Measurements from ENCODE around the gene SBNO2. TPM values are rescaled to one million over a fixed set of nuclear protein-coding genes. Genes with fewer than 3 reads are reported as not detected.

Gene SBNO2
- polyA plus RNA-seq, 1 experiment, result 9.9 TPM

DNA sequence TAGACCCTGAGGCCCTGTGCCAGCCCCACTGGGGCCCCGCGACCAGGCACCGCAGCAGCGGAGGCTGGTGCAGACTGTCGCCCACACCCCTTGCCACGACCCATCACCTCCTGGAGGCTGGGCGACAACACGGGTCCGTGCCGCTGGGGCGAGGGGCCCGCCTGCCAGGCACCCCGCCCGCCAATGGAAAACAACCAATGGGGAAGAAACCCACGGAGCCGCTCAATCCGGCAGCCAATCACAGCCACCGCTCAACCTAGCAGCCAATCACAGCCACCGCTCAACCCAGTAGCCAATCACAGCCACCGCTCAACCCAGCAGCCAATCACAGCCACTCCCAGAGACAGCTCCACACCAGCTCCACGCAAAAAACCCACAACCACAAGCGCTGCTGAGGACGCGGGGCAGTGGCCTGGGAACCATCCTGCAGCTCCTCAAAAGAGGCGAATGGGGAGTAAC, 40.6 kb downstream of the SBNO2 start:
- CTCF ChIA-PET, result interaction anchor here (1.5 kb wide), 1 partner anchor 20 kb away, joined by 6 read pairs; no protein-coding TSS in a partner anchor
- DNase-seq (ENCODE audit: low read depth, low spot score), result no peak
- peaks cover 8% of the 10 kb centered on the region; the same call in 1 of the 2 replicates for H3K9me3 ChIP-seq (ENCODE audit: control insufficient read depth, insufficient read depth, low read length)
- no peak overlapping the region for H3K4me3 ChIP-seq (ENCODE audit: low read depth, low read length)
- POLR2A ChIA-PET, result interaction anchor here (0.5 to 1.9 kb wide), 4 partner anchors 20 to 135 kb away, joined by 4 to 10 read pairs (median 6); partner anchors contain the start of gene CIRBP
- peak overlapping the region; percentile 90 for H3K27ac ChIP-seq (ENCODE audit: low read depth, low read length)
- H3K27me3 ChIP-seq (ENCODE audit: control insufficient read depth, insufficient read depth, low read length), result no peaks in the 10 kb centered on the region
- TF ChIP-seq, protein P1, sequence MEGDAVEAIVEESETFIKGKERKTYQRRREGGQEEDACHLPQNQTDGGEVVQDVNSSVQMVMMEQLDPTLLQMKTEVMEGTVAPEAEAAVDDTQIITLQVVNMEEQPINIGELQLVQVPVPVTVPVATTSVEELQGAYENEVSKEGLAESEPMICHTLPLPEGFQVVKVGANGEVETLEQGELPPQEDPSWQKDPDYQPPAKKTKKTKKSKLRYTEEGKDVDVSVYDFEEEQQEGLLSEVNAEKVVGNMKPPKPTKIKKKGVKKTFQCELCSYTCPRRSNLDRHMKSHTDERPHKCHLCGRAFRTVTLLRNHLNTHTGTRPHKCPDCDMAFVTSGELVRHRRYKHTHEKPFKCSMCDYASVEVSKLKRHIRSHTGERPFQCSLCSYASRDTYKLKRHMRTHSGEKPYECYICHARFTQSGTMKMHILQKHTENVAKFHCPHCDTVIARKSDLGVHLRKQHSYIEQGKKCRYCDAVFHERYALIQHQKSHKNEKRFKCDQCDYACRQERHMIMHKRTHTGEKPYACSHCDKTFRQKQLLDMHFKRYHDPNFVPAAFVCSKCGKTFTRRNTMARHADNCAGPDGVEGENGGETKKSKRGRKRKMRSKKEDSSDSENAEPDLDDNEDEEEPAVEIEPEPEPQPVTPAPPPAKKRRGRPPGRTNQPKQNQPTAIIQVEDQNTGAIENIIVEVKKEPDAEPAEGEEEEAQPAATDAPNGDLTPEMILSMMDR (IDR thresholded peaks at IDR 0.05; ENCODE audit: low read depth, low read length), result no peak

DNA sequence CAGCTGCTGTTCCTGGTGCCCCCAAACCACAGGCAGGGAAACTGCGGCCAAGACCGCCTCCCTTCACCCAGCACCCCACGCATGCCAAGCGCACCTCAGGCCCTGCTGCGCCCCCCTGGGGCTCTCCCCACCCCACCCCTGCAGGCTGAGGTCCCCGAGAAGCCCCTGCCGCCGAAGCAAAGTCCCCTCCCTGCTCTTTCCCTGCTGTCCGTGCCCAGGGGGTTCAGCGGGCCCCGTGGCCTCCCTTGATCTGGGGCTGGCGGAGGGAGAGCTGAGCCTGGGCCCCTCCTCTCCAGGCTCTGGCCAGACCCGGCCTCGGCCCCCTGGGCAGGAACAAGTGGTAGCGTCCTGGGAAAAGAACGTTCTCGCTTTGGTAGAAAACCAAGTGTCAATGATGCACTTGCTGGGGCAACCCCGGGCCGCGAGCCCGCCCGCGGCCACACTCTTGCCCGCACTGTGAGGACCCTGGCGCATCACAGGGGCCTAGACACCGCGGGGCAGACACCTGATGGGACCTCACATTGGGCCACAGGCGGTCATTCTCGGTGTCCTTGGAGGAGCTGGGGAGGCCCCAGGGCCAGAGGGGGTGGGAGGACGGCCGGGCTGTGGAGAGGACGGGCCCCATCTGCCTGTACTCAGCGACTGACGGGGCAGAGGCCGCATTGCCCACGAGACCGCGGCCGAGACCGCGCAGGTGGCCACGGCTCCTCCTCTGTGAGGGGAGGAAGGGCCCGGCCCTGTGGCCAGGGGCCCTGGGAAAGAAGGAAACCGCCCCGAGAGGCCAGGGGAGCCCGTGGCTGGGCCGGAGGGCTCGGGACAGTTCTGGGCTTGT, 41.3 kb downstream of the SBNO2 start:
- Histone ChIP-seq H3K27ac (ENCODE audit: low read depth, low read length) (peak overlapping the region; percentile 90), H3K4me3 (ENCODE audit: low read depth, low read length) (peak overlapping the region; percentile 71), H3K9me3 (ENCODE audit: control insufficient read depth, insufficient read depth, low read length) (peaks cover 8% of the 10 kb centered on the region; the same call in 1 of the 2 replicates), H3K27me3 (ENCODE audit: control insufficient read depth, insufficient read depth, low read length) (no peaks in the 10 kb centered on the region)
- POLR2A ChIA-PET, result interaction anchor here (0.6 to 1.1 kb wide), 2 partner anchors 19 to 134 kb away, joined by 3 to 4 read pairs; no protein-coding TSS in a partner anchor
- TF ChIP-seq, protein P1 (IDR thresholded peaks at IDR 0.05; ENCODE audit: low read depth, low read length), result no peak
- CTCF ChIA-PET, result interaction anchor here (1.5 kb wide), 1 partner anchor 19 kb away, joined by 6 read pairs; no protein-coding TSS in a partner anchor
- DNase-seq (ENCODE audit: low read depth, low spot score), result no peak

DNA sequence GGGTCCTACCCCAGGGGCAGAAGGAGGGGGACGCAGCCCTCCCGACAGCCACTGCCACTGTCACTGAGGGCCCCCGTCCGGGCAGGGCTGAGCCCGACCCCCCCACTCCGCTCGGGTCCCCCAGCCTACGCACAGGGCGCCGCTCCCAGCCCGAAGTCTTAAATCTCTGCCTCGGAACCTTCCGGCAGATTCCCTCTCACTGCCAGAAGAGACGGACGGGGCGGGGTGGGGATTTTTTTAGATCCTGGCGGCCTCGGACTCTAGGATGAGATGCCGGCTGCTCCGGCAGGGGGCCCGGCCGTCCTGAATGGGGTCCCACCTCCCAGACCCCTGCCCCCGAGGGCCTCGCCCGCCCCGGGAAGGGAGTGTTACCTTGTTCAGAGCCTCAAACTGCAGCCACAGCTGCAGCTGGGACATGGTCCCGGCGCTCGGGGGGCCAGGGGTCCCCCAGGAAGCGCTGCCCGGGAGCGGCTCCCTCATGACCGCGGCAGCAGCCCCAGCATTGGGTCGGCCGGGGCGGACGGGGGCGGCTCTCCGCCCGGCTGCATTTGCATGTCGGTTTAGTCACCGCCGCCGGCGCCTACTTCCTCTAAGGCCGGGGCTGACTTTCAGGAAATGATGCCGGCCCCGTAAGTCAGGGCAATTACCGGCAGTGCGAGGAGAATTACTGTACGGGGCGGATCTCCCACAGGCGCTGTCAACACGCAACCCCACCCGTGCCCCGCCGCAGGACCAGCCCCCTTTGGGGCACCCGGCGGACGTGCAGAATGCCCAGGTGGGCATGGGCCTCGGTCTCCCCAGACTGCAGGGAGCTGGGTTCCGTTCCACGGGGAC, 42.1 kb downstream of the SBNO2 start:
- Histone ChIP-seq H3K9me3 (ENCODE audit: control insufficient read depth, insufficient read depth, low read length) (peaks cover 8% of the 10 kb centered on the region; the same call in 1 of the 2 replicates), H3K4me3 (ENCODE audit: low read depth, low read length) (peak overlapping the region; percentile 71), H3K27ac (ENCODE audit: low read depth, low read length) (peak overlapping the region; percentile 90), H3K27me3 (ENCODE audit: control insufficient read depth, insufficient read depth, low read length) (no peaks in the 10 kb centered on the region)
- DNase-seq (ENCODE audit: low read depth, low spot score), result peak; percentile 43
- ChIA-PET CTCF (interaction anchor here (0.6 to 1.6 kb wide), 3 partner anchors 62 to 626 kb away, joined by 3 to 6 read pairs (median 6); no protein-coding TSS in a partner anchor), POLR2A (interaction anchor here (0.6 to 1.6 kb wide), 4 partner anchors 19 to 135 kb away, joined by 3 to 5 read pairs (median 4); no protein-coding TSS in a partner anchor)
- TF ChIP-seq, protein P1 (IDR thresholded peaks at IDR 0.05; ENCODE audit: low read depth, low read length), result peak; percentile 29; the same call in 1 of the 2 replicates

DNA sequence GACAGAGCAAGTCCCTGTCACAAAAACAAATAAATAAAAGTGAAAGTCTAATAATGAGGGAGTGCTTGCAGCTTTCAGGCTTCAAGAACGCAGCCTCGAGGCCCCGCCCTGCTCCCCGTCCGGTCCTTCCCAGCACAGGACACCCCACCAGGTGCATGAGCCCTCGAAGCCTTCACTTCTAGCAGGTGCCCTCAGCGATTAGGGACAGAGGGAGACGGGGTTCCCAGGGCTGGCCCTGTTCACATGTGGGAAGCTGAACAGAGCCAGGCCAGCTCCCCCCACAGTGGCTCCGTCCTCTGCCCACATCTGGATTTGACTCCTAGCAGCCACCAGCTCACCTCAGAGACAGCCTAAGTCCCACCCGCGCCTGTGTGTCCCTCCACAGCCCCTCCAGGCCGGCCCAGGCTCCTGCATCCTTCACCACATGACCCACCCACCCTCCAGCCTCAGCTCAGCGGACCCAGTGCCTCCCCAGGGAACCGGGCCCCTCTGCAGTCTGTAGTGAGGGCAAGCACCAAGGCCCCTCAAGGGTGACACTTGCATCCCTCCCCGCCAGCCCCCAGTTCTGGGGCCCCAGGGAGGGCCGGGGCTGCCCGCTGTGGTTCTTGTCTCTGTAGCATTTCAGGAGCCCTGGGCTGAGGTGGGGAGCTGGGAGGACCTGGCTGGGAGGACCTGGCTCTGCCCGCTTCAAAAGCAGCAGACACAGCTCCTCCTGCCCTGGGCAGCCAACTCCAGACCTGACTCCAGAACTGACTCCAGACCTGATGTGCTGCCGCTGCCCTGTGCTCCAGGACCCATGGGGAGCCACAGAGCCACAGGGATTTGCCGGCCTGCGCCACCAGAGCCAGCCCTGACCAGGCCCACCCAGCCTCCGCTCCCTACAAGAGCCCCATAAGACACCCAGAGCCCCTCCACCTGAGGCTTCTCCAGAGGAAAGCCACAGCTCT, 43.0 kb downstream of the SBNO2 start:
- Histone ChIP-seq H3K9me3 (ENCODE audit: control insufficient read depth, insufficient read depth, low read length) (peaks cover 8% of the 10 kb centered on the region; the same call in 1 of the 2 replicates), H3K27me3 (ENCODE audit: control insufficient read depth, insufficient read depth, low read length) (no peaks in the 10 kb centered on the region), H3K4me3 (ENCODE audit: low read depth, low read length) (peak overlapping the region; percentile 71), H3K27ac (ENCODE audit: low read depth, low read length) (peak overlapping the region; percentile 90)
- CTCF ChIA-PET, result interaction anchor here (0.5 to 1.6 kb wide), 4 partner anchors 63 to 625 kb away, joined by 3 to 6 read pairs (median 4); no protein-coding TSS in a partner anchor
- TF ChIP-seq, protein P1 (IDR thresholded peaks at IDR 0.05; ENCODE audit: low read depth, low read length), result no peak
- no peak for DNase-seq (ENCODE audit: low read depth, low spot score)
- POLR2A ChIA-PET, result interaction anchor here (0.6 to 1.6 kb wide), 5 partner anchors 18 to 138 kb away, joined by 3 to 5 read pairs (median 4); partner anchors contain the start of gene CIRBP
